DND-41 (cell line): ENCODE results near the gene EPHB1.

ENCODE experiments used
- ATAC-seq: fragments of 200-7000 bp; cut with Tn5 transposase; 3 replicates; pipeline ENCODE4 v1.9.1; 2021; ENCODE audit warnings: low read depth; ENCODE audit not compliant: insufficient read depth
- DNase-seq: peaks from one replicate; pipeline ENCODE4 v3.0.0-alpha.2; 2020
- H2AFZ ChIP-seq: 2 replicates; pipeline ENCODE4 v1.6.0; 2012; ENCODE audit warnings: low read depth, low read length
- H3K27ac ChIP-seq: 2 replicates; pipeline ENCODE4 v1.5.1; 2012; ENCODE audit warnings: low read length, inconsistent platforms
- H3K27me3 ChIP-seq: fragments of 200-600 bp; sonication (generic); 2 replicates; pipeline ENCODE4 v1.6.0; 2012; ENCODE audit warnings: low read length, mild to moderate bottlenecking, inconsistent platforms; ENCODE audit not compliant: insufficient read depth, poor library complexity
- H3K36me3 ChIP-seq: 2 replicates; pipeline ENCODE4 v1.5.1; 2012; ENCODE audit warnings: low read length, inconsistent platforms; ENCODE audit not compliant: insufficient read depth
- H3K4me1 ChIP-seq: 2 replicates; pipeline ENCODE4 v1.5.1; 2012; ENCODE audit warnings: mild to moderate bottlenecking, low read length; ENCODE audit not compliant: insufficient read depth
- H3K4me2 ChIP-seq: 2 replicates; pipeline ENCODE4 v1.6.0; 2012; ENCODE audit warnings: mild to moderate bottlenecking, moderate library complexity, low read length, inconsistent platforms; ENCODE audit not compliant: insufficient read depth
- H3K4me3 ChIP-seq, 2 experiments: fragments of 200-600 bp in 1 of 2; shearing (Covaris generic) in 1 of 2; 2 replicates each; pipeline ENCODE4 v1.5.1; 2012 to 2016; ENCODE audit warnings: inconsistent platforms in 2 of 2, low read length in 2 of 2, mild to moderate bottlenecking in 2 of 2, low read depth in 1 of 2, moderate library complexity in 1 of 2
- H3K79me2 ChIP-seq: 2 replicates; pipeline ENCODE4 v1.6.0; 2012; ENCODE audit warnings: low read length, inconsistent platforms; ENCODE audit not compliant: insufficient read depth
- H3K9ac ChIP-seq: 2 replicates; pipeline ENCODE4 v1.6.0; 2012; ENCODE audit warnings: low read depth, mild to moderate bottlenecking, inconsistent platforms, low read length, moderate library complexity
- H3K9me3 ChIP-seq: 2 replicates; pipeline ENCODE4 v1.5.1; 2012; ENCODE audit warnings: low read length, moderate library complexity, mild to moderate bottlenecking, inconsistent platforms; ENCODE audit not compliant: insufficient read depth, severe bottlenecking
- H4K20me1 ChIP-seq: 2 replicates; pipeline ENCODE4 v1.6.0; 2012; ENCODE audit warnings: low read length; ENCODE audit not compliant: insufficient read depth
- CTCF ChIP-seq: IDR thresholded peaks from 2 replicates; pipeline ENCODE4 v1.5.1; 2012; ENCODE audit warnings: borderline replicate concordance, low read length, moderate library complexity, mild to moderate bottlenecking; ENCODE audit not compliant: poor library complexity, severe bottlenecking; ENCODE audit errors: extremely low read depth
- EZH2 ChIP-seq: IDR thresholded peaks from 3 replicates; pipeline ENCODE4 v1.6.1; 2012; ENCODE audit warnings: borderline replicate concordance, low read depth, mild to moderate bottlenecking, moderate library complexity, low read length, inconsistent platforms; ENCODE audit not compliant: severe bottlenecking

EPHB1 gene

DNA sequence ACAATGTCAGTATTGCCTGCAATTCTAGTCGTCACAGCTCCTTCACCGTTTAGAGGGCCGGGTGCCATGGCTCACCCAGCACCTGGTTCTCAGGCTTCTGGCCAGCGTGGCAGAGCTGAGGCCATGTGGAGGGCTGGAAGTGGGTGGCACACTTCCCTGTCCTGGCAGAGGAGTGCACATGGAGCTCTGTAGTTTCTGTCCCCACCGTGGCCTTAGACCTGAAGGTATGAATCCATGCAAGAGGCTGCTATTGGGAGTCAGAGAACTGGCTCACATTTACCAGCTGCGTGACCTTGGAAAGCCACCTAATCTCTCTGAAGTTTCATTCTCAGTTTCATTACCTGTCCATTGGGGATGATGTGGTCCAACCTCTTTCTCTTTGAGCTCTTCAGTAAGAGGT is 22.2 kb downstream of the EPHB1 start:
- Histone ChIP-seq H3K9me3 (no peaks in the 10 kb centered on the region), H3K4me1 (no peaks in the 10 kb centered on the region), H3K79me2 (no peaks in the 10 kb centered on the region), H3K27ac (no peak overlapping the region), H2AFZ (no peak overlapping the region), H4K20me1 (no peaks in the 10 kb centered on the region), H3K36me3 (no peaks in the 10 kb centered on the region), H3K4me2 (no peak overlapping the region), H3K27me3 (no peaks in the 10 kb centered on the region), H3K9ac (no peak overlapping the region), H3K4me3 (no peak overlapping the region)
- TF ChIP-seq CTCF (no peak), EZH2 (no peak)
- DNase-seq (no peak), ATAC-seq (no peak)

DNA sequence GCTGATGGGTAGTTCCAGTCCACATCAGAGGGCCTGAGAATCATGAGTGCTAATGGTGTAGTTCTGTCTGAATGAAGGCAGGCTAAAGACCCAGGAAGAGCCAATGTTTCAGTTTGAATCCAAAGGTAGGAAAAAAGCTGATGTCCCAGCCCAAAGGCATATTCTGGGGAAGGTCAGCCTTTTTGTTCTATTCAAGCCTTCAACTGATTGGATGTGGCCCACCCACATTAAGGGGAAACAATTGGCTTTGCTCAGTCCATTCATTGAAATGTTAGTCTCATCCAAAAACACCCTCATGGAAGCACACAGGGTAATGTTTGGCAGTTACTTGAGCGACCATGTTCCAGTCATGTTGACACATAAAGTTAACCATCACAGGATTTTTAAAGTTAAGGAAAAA is 25.9 kb downstream of the EPHB1 start:
- ATAC-seq = no peak
- no peaks in the 10 kb centered on the region for H3K27me3 ChIP-seq
- H3K9ac ChIP-seq = no peak overlapping the region
- no peaks in the 10 kb centered on the region for H3K79me2 ChIP-seq
- H3K4me1 ChIP-seq = no peaks in the 10 kb centered on the region
- H3K36me3 ChIP-seq = no peaks in the 10 kb centered on the region
- TF ChIP-seq EZH2 (no peak), CTCF (no peak)
- H4K20me1 ChIP-seq = no peaks in the 10 kb centered on the region
- H3K9me3 ChIP-seq = no peaks in the 10 kb centered on the region
- DNase-seq = no peak
- H2AFZ ChIP-seq = no peak overlapping the region
- H3K27ac ChIP-seq = no peak overlapping the region
- no peak overlapping the region for H3K4me2 ChIP-seq
- H3K4me3 ChIP-seq = no peak overlapping the region

- H4K20me1 ChIP-seq = no peaks in the 10 kb centered on the region
- H3K4me1 ChIP-seq = no peaks in the 10 kb centered on the region
- ATAC-seq = no peak
- H3K79me2 ChIP-seq = no peaks in the 10 kb centered on the region
- H3K9ac ChIP-seq = no peak overlapping the region
- no peaks in the 10 kb centered on the region for H3K27me3 ChIP-seq
- TF ChIP-seq EZH2 (no peak), CTCF (no peak)
- H3K9me3 ChIP-seq = no peaks in the 10 kb centered on the region
- no peaks in the 10 kb centered on the region for H3K36me3 ChIP-seq
- H3K4me3 ChIP-seq = no peak overlapping the region
- DNase-seq = no peak
- H3K4me2 ChIP-seq = no peak overlapping the region
- H2AFZ ChIP-seq = no peak overlapping the region
- no peak overlapping the region for H3K27ac ChIP-seq
These were observed 27.0 kb downstream of the EPHB1 start for GRCh38 chr3:134822090-134822489.

- Histone ChIP-seq H3K36me3 (no peaks in the 10 kb centered on the region), H4K20me1 (no peaks in the 10 kb centered on the region), H3K9me3 (no peaks in the 10 kb centered on the region), H3K4me1 (no peaks in the 10 kb centered on the region), H3K4me2 (no peak overlapping the region), H3K9ac (no peak overlapping the region), H3K4me3 (no peak overlapping the region), H2AFZ (no peak overlapping the region), H3K27ac (no peak overlapping the region), H3K79me2 (no peaks in the 10 kb centered on the region), H3K27me3 (no peaks in the 10 kb centered on the region)
- TF ChIP-seq CTCF (no peak), EZH2 (no peak)
- no peak for DNase-seq
- ATAC-seq = no peak
These were observed 28.6 kb downstream of the EPHB1 start for GRCh38 chr3:134823679-134824078.
